Mesenteric fat pad (tissue), 1 donor: ENCODE measurements around the gene RDH5. TPM values are rescaled to one million over a fixed set of nuclear protein-coding genes. Genes with fewer than 3 reads are reported as not detected.
"Not testable (repeated sequence)": the region's sequence is repeated elsewhere in the genome, so short reads cannot be mapped to it uniquely, and the experiment has no call there.

Experiments used
- DNase-seq: peaks from one replicate; pipeline ENCODE4 v3.0.0-alpha.2; 2020; ENCODE audit warnings: low spot score
- total RNA-seq: library from RNA; stranded (reverse); fragmentation: NEBNext Ultra II Directional; extraction: Animal tissue kit (Norgen Biotek cat#: 25700); gene quantifications from one replicate; pipeline ENCODE4 v1.2.1, GENCODE V29; 2021
- donor health status: DM: yes; HTN: yes; CAD: no.

Gene RDH5
- total RNA-seq, 1 donor from 2014 or later = 123 TPM

DNA sequence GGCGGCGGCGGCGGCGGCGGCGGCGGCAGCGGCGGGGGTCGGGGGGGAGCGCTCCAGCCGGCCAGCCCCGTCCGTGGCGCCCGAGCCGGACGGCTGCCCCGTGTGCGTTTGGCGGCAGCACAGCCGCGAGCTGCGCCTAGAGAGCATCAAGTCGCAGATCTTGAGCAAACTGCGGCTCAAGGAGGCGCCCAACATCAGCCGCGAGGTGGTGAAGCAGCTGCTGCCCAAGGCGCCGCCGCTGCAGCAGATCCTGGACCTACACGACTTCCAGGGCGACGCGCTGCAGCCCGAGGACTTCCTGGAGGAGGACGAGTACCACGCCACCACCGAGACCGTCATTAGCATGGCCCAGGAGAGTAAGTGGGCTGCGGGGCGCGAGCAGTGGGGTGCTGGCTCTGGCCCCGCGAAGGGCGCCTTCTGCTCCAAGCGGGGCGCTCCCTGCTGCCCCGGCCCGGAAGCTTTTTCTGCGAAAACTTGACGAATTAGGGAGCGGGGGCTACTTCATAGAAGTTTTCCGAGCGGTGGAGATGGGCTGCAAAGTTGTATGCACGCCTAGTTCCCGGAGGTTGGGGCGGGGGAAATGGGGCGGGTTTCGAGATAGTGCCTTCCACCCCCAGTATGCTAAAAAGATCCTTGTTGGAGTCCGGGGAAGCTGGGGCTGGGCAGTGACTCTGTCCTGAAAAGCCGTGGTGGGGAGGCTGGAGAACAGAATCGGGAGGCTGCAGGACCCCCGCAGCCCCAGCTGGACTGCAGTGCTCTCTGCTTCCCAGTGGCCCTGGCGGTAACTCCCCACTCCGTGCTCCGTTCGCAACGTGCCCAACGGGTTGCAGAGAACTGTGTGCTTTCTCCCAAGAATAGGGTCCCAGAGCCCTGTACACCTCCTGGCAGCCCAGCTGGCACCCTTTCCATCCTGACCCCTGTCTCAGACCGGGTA lies 23.5 kb downstream of the RDH5 start:
- DNase-seq = peak; percentile 89

DNA sequence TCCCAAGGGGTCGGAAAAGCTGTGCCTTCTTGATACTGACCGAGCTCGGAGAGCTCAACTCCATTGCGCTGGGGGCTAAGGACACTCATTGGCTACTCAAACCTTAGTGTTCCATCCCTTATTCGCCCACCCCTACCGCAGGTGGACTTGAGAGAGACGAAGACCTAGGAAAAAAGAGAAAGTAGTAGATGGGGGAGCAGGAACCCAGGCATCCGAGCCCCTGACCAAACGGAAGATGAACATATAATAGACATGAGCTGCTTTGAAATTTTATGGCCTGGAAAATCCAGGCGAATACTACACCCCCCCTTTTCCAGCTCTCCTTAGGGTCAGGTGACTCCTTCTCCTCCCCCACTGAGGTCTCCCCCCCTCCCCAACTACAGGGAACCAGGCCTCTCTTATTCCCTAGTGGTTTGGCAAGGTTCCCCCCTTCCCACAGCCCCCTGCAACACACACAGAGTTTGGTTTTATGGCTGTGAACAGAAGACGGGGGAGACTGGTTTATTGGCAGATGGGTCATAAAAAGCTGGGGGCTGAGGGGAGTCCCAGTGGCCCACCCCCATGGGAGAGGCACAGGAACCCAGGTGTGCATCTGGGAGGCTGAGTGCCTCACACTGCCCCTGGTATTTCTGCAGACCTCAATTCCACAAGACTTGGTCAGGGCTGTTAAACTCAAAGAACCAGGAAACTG lies 24.3 kb downstream of the RDH5 start:
- no peak for DNase-seq

GRCh38 chr12:55745361-55746173 lies 25.4 kb downstream of the RDH5 start:
- DNase-seq = no peak

DNA sequence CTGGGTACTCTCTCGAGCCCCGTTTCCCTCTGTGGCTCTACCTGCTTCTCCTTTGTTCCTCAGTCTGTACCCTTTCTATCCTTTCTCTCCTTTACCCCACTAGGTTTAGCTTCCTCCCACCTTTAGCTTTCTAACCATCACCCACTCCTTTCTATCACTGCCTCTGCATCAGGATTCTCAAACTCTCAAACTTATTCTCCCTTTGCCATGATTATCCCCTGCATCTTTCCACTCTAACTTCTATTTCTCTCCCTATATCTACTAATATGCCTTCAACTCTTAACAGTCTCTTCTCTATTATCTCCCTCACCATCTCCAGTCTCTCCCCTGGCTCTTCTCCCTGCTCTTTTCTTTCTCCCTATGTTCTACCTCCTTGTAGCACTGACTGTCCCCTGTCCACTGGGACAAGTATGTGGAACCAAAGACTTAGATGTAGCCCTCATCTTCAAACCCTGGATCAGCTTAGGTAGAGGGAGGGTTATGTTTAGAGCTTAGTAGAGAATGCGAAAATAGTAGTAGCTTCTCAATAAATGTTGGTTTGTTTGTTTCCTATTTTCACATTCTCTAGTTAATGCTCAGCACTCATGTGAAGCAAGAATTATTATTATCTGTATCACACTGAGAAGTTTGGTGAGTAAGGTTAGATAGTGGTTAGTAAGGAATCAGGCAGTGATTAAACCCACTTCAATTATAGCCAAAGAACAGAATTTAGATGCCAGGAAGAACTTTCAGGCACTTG lies 26.1 kb downstream of the RDH5 start:
- no peak for DNase-seq

DNA sequence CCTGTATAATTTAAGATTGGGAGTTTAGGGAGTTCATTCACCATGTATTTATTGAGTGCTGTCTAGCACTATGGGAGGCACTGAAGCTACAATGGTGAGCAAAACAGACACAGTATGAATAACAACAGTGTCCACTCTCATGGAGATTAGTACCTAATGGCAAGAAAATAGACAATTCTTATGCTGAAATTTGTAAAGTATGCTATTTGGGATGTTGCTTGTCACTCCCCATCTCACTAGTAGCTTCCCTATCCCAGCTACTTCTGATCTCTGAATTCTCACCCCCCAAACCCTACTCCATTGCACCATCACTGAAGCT lies 26.7 kb downstream of the RDH5 start:
- DNase-seq = no peak

GRCh38 chr12:55748230-55748993 lies 28.2 kb downstream of the RDH5 start:
- DNase-seq = no peak

- DNase-seq = no peak
Observed at GRCh38 chr12:55755246-55755645, 35.1 kb downstream of the RDH5 start.

DNA sequence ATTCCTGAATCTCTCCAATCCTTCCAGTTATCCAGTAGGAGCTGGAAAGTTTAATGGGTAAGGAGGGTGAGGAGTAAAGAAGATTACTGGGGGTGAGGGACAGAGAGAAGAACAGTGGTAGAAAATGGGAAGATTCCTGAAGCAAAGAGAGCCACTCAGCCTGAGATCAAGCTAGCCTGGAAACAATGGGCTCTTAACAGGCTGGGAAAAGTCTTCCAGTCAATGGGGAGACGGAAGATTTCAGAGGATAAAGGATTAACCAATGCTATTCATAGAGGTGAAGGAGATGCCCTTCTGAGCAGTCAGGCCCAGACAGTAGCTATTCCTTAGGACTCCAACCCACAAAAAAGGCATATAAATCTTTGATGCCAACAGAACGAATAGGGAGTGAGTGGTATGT lies 37.5 kb downstream of the RDH5 start:
- DNase-seq = no peak

- not testable (repeated sequence) for DNase-seq
Observed at GRCh38 chr12:55758575-55758974, 38.4 kb downstream of the RDH5 start.

- DNase-seq = no peak
Observed at GRCh38 chr12:55760663-55761062, 40.5 kb downstream of the RDH5 start.

- DNase-seq = no peak
Observed at GRCh38 chr12:55762646-55763045, 42.5 kb downstream of the RDH5 start.

DNA sequence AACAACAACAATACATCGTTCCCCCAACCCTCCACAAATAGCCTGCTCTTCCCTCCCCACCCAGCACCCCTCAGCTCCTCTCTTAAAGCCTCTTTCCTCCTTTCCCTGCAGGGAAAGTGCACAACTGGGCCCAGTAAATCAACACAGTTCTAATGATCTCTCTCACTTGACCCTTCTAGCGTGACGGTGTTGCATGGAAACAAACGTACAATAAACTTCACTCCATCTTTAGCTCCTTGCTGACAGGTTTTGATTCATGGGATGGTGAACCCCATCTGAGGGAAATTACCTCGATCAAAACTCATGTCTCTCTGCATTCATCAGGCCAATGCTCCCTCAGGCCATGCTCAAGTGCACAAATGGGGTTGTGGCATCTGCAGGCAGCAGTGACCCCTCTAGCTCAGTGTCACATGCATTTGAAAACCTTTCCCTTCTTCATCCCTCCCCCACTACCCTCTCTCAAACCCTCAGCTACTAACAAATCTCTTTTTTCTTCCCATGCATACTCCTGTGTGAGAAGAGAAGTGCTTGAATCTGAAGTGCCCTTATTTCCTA lies 45.6 kb downstream of the RDH5 start:
- DNase-seq = no peak

DNA sequence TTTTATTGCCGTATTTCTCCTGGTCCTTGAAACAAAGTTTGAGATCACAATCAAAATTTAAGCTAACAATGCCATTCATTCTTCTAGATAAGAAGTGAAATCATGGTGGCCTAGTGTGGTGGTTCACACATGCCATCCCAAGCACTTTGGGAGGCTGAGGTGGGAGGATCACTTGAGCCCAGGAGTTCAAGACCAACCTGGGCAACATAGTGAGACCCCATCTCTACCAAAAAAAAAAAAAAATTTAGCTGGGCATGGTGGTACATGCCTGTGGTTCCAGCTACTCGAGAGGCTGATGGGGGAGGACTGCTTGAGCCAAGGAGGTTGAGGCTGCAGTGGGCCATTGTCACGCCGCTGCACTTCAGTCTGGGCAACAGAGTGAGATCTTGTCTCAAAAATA lies 47.0 kb downstream of the RDH5 start:
- DNase-seq = no peak

DNA sequence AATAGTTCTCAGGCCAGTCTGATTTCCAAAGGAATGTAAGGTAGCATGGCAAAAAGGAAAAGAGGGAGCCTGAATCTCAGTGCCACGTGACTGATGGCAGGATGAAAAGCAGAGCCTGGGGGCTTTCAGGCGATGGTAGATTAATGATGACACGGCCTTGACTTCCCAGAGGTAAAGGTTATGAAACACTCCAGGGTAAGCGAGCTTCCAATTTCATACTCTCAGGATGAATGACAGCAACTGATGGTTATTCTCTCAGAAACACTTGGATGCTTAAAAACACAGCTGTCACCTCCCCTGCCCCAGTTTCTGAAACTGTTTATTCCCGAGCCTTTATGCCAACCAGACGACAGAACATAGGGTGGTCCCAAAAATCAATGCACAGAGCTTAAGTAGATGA lies 51.5 kb downstream of the RDH5 start:
- DNase-seq = no peak

Other genes starting within 250 kb of the RDH5 start
- not detected for gene OR6C68, start 228.0 kb upstream of the RDH5 start, total RNA-seq
- not detected for gene OR6C4, start 170.8 kb upstream of the RDH5 start, total RNA-seq
- not detected for gene OR2AP1, start 147.9 kb upstream of the RDH5 start, total RNA-seq
- not detected for gene OR10P1, start 83.5 kb upstream of the RDH5 start, total RNA-seq
- gene ITGA7, start 12.5 kb upstream of the RDH5 start, total RNA-seq = 536 TPM
- gene BLOC1S1, start 4.3 kb upstream of the RDH5 start, total RNA-seq = 136 TPM
- gene CD63, start 8.6 kb downstream of the RDH5 start, total RNA-seq = 1,545 TPM
- 5.8 TPM for gene GDF11, start 22.7 kb downstream of the RDH5 start, total RNA-seq
- gene SARNP, start 97.3 kb downstream of the RDH5 start, total RNA-seq = 39.0 TPM
- gene ORMDL2, start 97.6 kb downstream of the RDH5 start, total RNA-seq = 49.7 TPM
- 28.1 TPM for gene DNAJC14, start 109.2 kb downstream of the RDH5 start, total RNA-seq
- 774 TPM for gene MMP19, start 122.5 kb downstream of the RDH5 start, total RNA-seq
- gene PYM1, start 207.5 kb downstream of the RDH5 start, total RNA-seq = 30.5 TPM
- gene DGKA, start 210.8 kb downstream of the RDH5 start, total RNA-seq = 32.4 TPM
- gene PMEL, start 245.6 kb downstream of the RDH5 start, total RNA-seq = 0.64 TPM
- gene CDK2, start 246.4 kb downstream of the RDH5 start, total RNA-seq = 21.4 TPM